ENCODE measurements around the gene RNPEPL1. TPM values are rescaled to one million over a fixed set of nuclear protein-coding genes. Genes with fewer than 3 reads are reported as not detected.
A peak's percentile ranks its signal among the peaks of the same experiment; 100 is the strongest.
"Not testable (repeated sequence)": the region's sequence is repeated elsewhere in the genome, so short reads cannot be mapped to it uniquely, and the experiment has no call there.

The RNPEPL1 gene
- total RNA-seq, 4 donors from 2014 or later, result 31.9 to 124 (median 99.6) TPM

GRCh38 chr2:240559286-240559685 lies 9.0 kb upstream of the RNPEPL1 start:
- in situ Hi-C loops (cut with MboI; ENCODE audit: low sequenced_read_pairs in 4 of 4) (no loop called here), intact Hi-C loops (cut with DNase I; ENCODE audit: low total_unique reads) (no loop called here)
- no peaks in the 10 kb centered on the region for H3K36me3 ChIP-seq
- DNase-seq, result peak in 1 of 2 donors; percentile 9
- no peak for TF ChIP-seq CTCF (IDR thresholded peaks at IDR 0.05 in 4 of 5, conservative IDR thresholded peaks at IDR 0.05 in 1 of 5)
- TF ChIP-seq POLR2A (IDR thresholded peaks at IDR 0.05), result no peak
- H3K4me3 ChIP-seq, result peak overlapping the region in 2 of 4 donors; percentile 77 to 91
- H3K27ac ChIP-seq, result peak overlapping the region; percentile 97 to 100 (median 100)
- no peaks in the 10 kb centered on the region for H3K9me3 ChIP-seq
- peaks cover 30 to 40% of the 10 kb centered on the region in 2 donors for H3K4me1 ChIP-seq
- H3K27me3 ChIP-seq, result no peaks in the 10 kb centered on the region
- no peak for ATAC-seq

GRCh38 chr2:240560084-240560479 lies 8.2 kb upstream of the RNPEPL1 start, which contains the start of gene DUSP28:
TSS of gene DUSP28 (plus strand) at chr2:240560357. CDS start at chr2:240560685, 328 bp downstream.
- ATAC-seq (peak; percentile 75 to 77), DNase-seq (peak; percentile 86 to 93)
- H3K27me3 ChIP-seq, result no peaks in the 10 kb centered on the region
- H3K4me1 ChIP-seq, result peaks cover 30 to 40% of the 10 kb centered on the region in 2 donors
- peak within 1 kb of the TSS; percentile 77 to 94 (median 88) for H3K4me3 ChIP-seq
- no peaks in the 10 kb centered on the region for H3K9me3 ChIP-seq
- intact Hi-C loops (cut with DNase I; ENCODE audit: low total_unique reads) (loop anchor here (1.0 to 5.0 kb wide), 4 partner anchors 8 to 657 kb away; partner anchors contain the start of genes CAPN10 and RNPEPL1), in situ Hi-C loops (cut with MboI; ENCODE audit: low sequenced_read_pairs in 4 of 4) (no loop called here)
- H3K27ac ChIP-seq, result peak within 1 kb of the TSS; percentile 97 to 100 (median 100)
- TF ChIP-seq CTCF (IDR thresholded peaks at IDR 0.05 in 4 of 5, conservative IDR thresholded peaks at IDR 0.05 in 1 of 5), result no peak
- TF ChIP-seq POLR2A (IDR thresholded peaks at IDR 0.05), result peak; percentile 94 to 97
- H3K36me3 ChIP-seq, result no peaks in the 10 kb centered on the region

- ATAC-seq, result peak; percentile 85 to 86
- Histone ChIP-seq H3K4me3 (peak overlapping the region; percentile 77 to 94 (median 88)), H3K27ac (peak overlapping the region; percentile 97 to 100 (median 100)), H3K9me3 (no peaks in the 10 kb centered on the region), H3K27me3 (no peaks in the 10 kb centered on the region), H3K4me1 (peaks cover 31 to 40% of the 10 kb centered on the region in 2 donors), H3K36me3 (no peaks in the 10 kb centered on the region)
- intact Hi-C loops (cut with DNase I; ENCODE audit: low total_unique reads), result loop anchor here (1.0 to 5.0 kb wide), 4 partner anchors 8 to 657 kb away; partner anchors contain the start of genes CAPN10 and RNPEPL1
- TF ChIP-seq POLR2A (IDR thresholded peaks at IDR 0.05) (peak; percentile 86 to 91), CTCF (IDR thresholded peaks at IDR 0.05 in 4 of 5, conservative IDR thresholded peaks at IDR 0.05 in 1 of 5) (peak in 2 of 5 experiments; percentile 49 to 60)
- in situ Hi-C loops (cut with MboI; ENCODE audit: low sequenced_read_pairs in 4 of 4), result no loop called here
- peak; percentile 99 for DNase-seq
Observed at GRCh38 chr2:240560480-240561324, 7.6 kb upstream of the RNPEPL1 start.

GRCh38 chr2:240561325-240561971 lies 6.8 kb upstream of the RNPEPL1 start:
- Histone ChIP-seq H3K36me3 (no peaks in the 10 kb centered on the region), H3K4me1 (peaks cover 37 to 46% of the 10 kb centered on the region in 2 donors), H3K27ac (peak overlapping the region; percentile 97 to 100 (median 100)), H3K9me3 (no peaks in the 10 kb centered on the region), H3K27me3 (no peaks in the 10 kb centered on the region), H3K4me3 (peak overlapping the region; percentile 58 to 94 (median 82))
- TF ChIP-seq POLR2A (IDR thresholded peaks at IDR 0.05), result no peak
- peak in 3 of 5 experiments; percentile 20 to 42 (median 29) for TF ChIP-seq CTCF (IDR thresholded peaks at IDR 0.05 in 4 of 5, conservative IDR thresholded peaks at IDR 0.05 in 1 of 5)
- DNase-seq (peak; percentile 1 to 23), ATAC-seq (peak; percentile 1)
- in situ Hi-C loops (cut with MboI; ENCODE audit: low sequenced_read_pairs in 4 of 4), result no loop called here
- intact Hi-C loops (cut with DNase I; ENCODE audit: low total_unique reads), result loop anchor here (5.0 kb wide), 2 partner anchors 309 to 656 kb away; no protein-coding TSS in a partner anchor

- ATAC-seq; in situ Hi-C loops (cut with MboI; ENCODE audit: low sequenced_read_pairs in 4 of 4); DNase-seq; H3K27me3 ChIP-seq; H3K36me3 ChIP-seq; H3K9me3 ChIP-seq; H3K4me3 ChIP-seq: not testable (repeated sequence)
- peak overlapping the region in 3 of 4 donors; percentile 97 to 100 (median 100) for H3K27ac ChIP-seq
- H3K4me1 ChIP-seq, result peaks cover 44 to 46% of the 10 kb centered on the region in 2 donors
- intact Hi-C loops (cut with DNase I; ENCODE audit: low total_unique reads), result loop anchor here (5.0 kb wide), 2 partner anchors 311 to 654 kb away; no protein-coding TSS in a partner anchor
Observed at GRCh38 chr2:240563231-240563630, 5.1 kb upstream of the RNPEPL1 start.

Data from gastrocnemius medialis (tissue), 4 donors.